GM21529 (cell line): ENCODE data around the gene PPM1J.

ENCODE experiments used
- ATAC-seq: cut with Tn5 transposase; IDR thresholded peaks from one replicate; pipeline ENCODE4 v1.9.1; 2021; ENCODE audit not compliant: unreplicated experiment

PPM1J gene

GRCh38 chr1:112706505-112707220 is 8.5 kb downstream of the PPM1J start, which contains the start of gene RHOC:
TSS of gene RHOC (minus strand) at chr1:112707127. CDS start at chr1:112703799, 3,328 bp downstream.
- ATAC-seq = peak; percentile 64

DNA sequence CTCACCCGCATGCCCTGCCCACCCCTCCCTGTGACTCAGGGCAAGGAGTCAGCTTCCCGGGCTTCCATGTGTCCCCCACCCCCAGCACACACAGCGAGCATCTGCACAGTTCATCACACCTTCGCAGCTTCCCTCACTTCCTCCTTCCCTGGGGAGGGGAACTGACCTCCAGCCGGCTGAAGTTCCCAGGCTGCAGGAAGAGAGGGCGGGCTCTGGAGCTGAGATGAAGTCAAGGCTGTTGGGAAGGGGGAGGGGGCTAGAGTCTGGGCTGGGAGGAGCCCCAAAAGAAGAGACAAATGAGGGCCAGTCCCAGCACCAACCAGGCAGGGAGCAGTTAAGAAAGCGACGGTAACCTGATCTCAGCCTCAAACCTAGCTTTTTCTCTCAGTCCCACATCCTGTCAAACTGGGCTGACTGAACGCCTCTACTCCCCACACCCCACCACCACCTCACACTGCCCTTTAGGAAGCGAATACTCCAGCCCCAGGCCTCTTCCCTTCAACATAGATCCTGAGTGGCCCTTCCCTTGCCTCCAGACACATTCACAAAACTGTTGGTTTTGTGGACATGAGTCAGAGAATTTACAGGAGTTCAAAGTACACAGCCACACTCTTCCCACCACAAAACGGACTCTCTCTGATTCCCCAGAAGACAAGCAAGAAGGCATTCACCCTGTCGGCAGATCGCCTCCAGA is 10.1 kb downstream of the PPM1J start:
- peak; percentile 64 for ATAC-seq

- ATAC-seq = peak; percentile 0
Measured at GRCh38 chr1:112704391-112704933, 10.7 kb downstream of the PPM1J start.

GRCh38 chr1:112703706-112704105 is 11.4 kb downstream of the PPM1J start:
- ATAC-seq = no peak

DNA sequence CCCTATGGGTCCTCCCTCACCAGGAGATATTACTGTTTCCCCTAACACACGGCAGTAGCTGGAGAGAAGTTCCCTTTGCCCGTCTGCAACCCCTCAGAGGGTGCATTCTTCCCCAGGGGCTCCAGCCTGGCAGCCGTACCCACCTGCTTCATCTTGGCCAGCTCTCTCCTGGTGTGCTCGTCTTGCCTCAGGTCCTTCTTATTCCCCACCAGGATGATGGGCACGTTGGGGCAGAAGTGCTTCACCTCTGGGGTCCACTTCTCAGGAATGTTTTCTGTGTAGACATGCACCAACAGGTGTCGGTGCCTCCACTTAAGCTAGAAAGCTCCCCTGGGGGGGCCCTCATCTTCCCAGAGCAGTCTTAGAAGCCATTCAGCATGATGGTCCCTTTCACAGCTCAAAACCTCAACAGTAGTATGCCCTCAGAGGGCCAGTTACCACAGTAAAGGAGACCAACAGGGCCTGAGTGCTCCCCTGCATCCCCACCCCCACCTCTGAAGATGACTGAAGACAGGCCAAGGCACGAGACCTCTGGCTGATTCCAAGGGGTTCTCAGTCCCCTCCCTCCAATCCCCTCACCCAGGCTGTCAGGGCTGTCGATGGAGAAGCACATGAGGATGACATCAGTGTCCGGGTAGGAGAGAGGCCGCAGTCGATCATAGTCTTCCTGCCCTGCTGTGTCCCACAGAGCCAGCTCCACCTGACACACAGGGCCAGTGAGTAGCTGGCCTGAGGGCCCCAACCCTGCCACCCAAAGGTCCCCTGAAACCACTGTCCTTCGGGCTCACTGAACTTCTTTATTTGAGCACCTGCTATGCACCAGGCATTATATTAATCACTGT is 12.5 kb downstream of the PPM1J start:
- ATAC-seq = no peak

DNA sequence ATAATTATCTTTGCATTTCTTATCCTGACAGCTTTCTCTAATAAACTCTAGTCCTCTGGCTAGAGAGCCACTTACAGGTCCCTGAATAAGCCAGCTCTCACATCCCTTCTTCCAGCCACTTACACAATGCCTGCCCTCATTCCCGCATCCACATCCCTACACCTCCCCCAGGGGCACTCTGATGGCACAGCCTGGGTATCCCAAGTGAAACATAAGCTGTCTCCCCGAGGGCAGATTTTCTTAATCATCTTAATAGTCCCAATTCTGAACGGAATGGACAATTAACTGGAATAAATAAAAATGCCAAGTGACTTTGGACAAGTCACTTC is 13.1 kb downstream of the PPM1J start:
- no peak for ATAC-seq

DNA sequence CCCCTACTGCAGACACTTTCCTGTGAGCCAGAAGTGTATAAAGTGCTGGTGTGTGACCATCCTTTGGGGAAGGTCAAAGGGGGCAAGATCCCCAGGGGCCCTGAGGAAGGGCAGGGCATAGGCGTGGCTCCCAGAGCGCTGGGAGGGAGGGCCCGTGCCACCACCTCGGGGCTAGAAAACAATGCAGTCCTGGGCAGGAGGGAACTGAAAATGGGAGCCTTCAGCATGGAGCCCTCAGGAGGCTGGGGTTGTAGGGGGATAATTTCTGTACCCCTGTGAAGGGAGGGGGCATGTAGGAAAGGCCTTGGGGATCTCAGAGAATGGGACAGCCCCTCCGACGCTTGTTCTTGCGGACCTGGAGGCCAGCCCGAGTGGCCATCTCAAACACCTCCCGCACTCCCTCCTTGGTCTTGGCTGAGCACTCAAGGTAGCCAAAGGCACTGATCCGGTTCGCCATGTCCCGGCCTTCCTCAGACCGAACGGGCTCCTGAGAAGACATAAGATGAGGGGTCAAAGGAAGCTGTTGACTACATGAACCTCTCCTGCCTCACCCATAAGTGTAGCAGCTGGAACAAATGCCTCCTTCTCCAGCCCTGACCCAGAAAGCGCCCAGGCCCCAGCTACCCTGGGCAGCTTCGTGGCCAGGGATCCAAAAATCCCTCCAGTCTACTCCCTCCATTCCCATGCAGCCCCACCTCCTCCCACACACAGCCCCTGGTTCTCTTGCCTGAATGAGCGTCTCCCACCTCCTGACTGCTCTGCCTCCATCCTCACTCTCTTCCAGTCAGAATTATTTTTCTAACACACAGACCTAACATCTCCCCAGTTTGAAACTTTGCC is 13.7 kb downstream of the PPM1J start:
- ATAC-seq = no peak

GRCh38 chr1:112700290-112701226 is 14.6 kb downstream of the PPM1J start:
- no peak for ATAC-seq

DNA sequence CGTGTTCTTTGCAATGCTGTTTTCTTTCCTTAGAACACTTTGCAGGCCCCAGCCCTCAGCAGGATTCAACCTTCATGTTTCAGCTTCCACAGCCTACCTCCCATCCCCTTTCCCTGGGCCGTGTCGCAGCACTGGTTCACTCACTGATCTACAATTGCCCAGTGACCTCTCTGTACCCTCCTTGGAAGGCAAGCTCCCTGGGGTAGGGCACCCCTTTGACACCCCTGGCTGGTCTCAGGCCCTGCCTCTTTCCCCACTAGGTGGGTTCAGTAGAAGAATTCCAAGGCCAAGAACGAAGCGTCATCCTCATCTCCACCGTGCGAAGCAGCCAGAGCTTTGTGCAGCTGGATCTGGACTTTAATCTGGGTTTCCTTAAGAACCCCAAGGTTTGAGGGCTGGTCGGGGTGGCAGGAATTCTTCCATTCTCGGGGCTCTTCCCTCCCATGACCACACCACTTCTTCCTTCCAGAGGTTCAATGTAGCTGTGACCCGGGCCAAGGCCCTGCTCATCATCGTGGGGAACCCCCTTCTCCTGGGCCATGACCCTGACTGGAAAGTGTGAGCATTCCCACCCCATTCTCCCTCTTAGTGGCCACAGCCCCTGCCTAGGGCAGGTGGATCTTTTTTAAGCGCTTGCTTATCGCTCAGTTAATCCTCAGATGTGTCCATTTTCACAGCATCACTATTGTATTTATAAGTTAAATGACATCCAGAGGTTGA is 15.5 kb downstream of the PPM1J start:
- ATAC-seq = no peak

DNA sequence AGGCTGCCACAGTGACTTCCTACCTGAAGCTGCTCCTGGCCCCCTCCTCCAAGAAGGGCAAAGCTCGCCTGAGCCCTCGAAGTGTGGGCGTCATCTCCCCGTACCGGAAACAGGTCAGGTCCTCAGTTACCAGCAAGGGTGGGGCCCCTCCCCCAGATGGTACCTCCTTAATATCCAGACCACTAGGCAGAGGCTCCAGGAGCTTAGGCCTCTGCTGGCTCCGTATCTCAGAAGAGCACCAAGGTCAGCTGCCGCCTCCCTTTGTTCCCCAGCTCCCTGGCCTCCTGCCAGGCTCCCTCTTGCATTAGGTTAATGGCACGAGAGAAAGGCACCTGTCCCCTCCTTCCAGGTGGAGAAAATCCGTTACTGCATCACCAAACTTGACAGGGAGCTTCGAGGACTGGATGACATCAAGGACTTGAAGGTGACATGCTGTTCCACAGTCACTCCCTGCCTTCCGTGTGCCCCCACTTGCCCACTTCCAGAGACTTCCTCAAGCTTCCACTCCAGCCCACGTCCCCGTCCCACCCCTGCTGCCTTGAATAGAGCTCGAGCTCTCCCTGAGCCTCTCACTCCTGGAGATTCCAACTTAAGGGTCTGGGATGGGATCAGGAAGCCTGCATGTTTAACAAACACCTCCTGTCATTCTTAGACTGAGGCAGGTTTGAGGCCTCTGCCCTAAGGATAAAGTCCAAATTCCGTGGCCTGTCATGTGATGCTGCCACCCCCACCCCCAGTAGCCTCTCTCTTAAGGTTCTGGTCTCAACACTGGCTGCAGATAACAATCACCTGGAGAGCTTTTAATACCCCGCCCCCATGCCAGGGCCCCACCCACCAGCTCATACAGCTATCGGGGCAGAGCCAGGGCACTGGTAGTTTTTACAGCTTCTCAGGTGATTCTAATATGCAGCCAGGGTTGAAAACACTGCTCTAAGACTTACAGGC is 16.5 kb downstream of the PPM1J start:
- no peak for ATAC-seq

- ATAC-seq = no peak
Measured at GRCh38 chr1:112697781-112698201, 17.3 kb downstream of the PPM1J start.

DNA sequence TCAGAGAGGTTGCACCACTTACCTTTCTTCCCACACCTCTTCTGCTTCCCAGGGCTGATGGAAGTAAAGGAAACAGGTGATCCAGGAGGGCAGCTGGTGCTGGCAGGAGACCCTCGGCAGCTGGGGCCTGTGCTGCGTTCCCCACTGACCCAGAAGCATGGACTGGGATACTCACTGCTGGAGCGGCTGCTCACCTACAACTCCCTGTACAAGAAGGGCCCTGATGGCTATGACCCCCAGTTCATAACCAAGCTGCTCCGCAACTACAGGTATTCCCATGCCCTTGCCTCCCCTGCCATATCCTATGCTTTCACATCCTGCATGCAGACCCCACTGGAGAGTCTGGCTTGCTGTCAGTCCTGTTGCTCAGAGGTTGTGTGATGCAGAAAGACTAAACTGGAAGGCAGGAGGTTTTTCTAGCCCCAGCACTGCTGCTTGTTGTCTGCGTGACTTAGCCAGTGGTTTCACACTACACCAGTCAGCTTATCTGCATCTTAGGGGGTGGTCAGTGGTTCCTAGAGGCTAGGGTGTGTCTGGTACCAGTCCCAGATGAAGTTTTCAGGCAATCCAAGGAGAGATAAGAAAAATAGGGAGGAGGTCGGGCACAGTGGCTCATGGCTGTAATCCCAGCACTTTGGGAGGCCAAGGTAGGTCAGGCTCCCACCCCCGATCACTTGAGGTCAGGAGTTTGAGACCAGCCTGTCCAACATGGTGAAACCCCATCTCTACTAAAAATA is 18.4 kb downstream of the PPM1J start:
- ATAC-seq = no peak

DNA sequence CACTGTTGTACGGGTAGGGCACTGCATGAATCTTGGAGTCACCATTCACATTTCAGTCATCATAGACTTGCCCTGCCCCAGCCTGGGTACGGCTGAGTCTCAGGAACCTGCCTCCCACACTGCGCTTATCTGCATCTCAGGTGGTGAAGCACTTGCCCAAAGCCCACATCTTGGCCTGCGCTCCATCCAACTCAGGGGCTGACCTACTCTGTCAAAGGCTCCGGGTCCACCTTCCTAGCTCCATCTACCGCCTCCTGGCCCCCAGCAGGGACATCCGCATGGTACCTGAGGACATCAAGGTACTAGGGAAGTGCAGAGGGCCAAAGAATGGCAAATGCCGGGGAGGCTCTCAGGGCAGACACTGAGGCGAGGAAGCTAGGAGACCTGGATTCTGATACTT is 19.9 kb downstream of the PPM1J start:
- ATAC-seq = no peak

- no peak for ATAC-seq
Measured at GRCh38 chr1:112694363-112694929, 20.7 kb downstream of the PPM1J start.

DNA sequence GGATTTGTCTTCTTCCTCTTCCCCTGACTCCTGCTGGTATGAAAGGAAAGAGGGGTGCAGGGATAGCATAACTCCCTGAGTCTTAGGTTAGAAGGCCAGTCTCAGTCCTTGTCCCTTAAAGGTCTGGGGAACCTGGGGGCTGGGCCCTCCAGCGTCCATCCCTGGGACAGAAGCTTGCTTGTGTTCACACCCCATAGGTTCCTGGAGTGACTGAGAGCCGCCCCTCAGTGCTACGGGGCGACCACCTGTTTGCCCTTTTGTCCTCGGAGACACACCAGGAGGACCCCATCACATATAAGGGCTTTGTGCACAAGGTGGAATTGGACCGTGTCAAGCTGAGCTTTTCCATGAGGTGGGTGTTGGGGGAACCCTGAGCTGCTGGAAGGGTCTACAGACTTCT is 21.3 kb downstream of the PPM1J start:
- ATAC-seq = no peak

DNA sequence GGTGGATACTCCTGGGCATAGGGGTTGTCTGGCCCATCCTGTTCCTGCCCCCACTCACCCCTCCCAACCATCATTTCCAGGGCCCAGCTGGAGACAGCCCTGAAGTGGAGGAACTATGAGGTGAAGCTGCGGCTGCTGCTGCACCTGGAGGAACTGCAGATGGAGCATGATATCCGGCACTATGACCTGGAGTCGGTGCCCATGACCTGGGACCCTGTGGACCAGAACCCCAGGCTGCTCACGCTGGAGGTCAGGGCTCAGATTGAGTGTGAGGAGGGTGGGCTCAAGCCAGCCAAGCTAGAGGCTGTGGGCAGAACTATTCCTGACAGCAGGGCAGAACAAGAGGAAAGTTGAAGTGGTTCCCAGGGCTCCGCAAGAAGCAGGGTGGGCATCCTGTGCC is 22.5 kb downstream of the PPM1J start:
- no peak for ATAC-seq

DNA sequence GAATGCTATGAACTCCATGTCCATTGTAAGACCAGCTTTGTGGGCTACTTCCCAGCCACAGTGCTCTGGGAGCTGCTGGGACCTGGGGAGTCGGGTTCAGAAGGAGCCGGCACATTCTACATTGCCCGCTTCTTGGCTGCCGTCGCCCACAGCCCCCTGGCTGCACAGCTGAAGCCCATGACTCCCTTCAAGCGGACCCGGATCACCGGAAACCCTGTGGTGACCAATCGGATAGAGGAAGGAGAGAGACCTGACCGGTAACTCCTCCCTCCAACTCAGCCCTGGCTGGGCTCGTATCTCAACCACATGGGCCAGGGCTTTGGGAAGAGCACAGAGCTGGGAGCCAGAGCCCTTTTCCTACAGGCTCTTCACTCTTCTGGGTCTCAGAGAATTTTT is 25.3 kb downstream of the PPM1J start:
- ATAC-seq = no peak
